ENCODE data around the gene BAD.
"Not testable (repeated sequence)": the region's sequence is repeated elsewhere in the genome, so short reads cannot be mapped to it uniquely, and the experiment has no call there.

The BAD gene

DNA sequence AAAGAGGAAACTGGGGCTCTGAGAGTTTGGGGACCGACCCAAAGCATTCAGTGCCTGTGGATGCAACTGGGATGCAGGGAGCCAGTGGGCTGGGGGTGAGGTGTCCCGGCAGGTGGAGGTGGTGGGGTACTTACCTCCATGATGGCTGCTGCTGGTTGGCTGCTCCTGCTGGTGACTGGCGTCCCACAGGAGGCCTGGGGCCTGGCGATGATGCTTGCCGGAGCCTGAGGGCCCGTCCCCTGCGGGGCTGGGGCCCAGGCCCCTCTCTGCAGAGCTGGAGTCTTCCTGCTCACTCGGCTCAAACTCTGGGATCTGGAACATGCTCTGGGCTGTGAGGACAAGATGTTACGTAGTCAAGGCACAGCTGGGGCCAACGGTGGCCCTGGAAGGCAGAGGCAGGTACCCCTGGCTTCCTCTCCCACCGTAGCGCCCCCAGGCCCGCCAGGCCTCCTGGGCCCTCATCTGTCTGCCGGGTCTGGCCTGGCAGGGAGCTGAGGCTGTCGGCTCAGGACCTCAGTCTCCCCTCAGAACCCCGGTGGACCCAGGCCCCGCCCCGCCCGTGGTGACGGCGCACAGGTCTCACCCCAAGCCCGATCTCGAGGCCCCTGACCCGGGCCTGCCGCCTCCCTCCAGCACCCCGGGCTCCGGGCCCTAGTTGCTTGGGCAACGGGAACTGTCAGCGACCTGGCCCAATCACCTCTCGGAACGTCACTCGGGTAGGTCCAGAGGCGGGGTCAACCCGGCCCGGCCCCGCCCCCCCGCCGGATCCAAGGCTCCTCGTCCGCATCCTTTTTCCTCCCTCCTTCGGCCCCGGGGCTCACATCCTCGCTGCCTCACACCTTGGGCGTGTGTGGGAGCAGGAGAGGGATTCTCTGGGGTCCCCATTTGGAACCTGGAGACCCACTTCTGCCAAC, at the start of gene BAD:
Gene BAD (minus strand): TSS at position 618 of the 914 bp plus-strand sequence. CDS start 297 bp downstream, at position 321.
- DNase-seq, result peak; percentile 96

DNA sequence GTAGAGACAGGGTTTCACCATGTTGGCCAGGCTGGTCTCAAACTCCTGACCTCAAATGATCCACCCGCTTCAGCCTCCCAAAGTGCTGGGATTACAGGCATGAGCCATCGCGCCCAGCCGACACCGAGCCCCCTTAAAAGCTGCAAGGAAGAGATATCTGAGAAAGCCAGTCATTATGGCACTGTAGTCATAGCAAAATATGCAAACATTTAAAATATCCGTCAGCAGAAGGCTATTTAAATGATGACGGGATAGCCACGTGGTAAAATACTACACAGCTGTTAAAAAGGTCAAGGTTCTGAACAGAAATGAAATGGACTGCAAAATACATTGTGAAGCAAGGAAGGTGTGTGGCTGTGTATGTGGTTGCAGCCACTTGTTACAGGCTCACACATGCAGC, 49.1 kb upstream of the BAD start:
- DNase-seq, result no peak

DNA sequence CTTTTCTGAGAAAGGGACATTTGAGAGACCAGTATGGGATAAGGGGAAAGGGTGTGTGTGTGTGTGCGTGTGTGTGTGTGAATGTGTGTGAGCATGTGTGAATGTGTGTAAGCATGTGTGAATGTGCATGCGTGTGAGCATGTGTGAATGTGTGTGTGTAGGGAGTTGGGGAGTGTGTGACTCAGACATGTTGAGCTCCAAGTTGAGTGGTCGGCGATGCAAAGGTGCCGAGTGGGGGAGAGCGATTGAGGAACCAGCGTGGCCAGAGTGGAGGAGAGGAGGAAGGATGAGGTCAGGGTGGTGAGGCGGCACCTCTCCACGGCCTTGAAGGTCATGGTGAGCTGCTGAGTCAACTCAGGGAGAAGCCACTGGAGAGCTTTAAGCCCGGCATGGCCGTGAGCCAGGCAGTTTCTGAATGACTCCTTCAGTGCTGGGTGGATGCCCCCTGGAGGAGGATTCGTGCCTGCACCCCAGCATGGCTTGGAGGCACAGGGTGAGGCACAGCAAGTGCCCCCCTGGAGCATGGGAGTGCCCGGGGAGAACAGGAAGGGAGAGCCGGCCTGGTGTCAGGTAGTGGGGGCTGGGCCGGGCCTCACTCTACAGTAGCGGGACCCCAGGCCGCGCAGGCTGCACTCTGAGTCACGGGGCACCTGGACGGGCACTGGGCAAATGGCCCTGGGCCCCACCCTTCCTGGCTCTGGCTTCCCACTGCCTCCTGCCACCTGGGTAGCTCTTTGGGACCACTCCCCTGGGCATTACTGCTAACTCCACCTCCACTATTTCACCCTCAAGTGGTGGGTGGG, 47.3 kb upstream of the BAD start:
- peak; percentile 76 for DNase-seq

DNA sequence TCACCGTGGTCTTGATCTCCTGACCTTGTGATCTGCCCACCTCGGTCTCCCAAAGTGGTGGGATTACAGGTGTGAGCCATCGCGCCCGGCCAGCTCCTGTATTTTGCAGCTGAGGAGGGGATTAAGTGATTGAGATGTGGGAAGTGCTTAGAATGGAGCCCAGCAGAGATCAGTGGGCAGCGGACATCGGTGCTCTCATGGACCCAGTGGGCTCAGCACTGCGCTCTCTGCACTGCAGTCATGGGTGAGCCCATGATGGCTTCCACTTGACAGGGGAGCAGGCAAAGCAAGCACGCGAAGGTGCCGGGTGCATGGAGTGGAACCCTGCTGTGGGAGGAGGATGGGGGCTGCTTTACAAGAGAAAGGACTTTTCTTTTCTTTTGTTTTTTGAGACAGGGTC, 46.4 kb upstream of the BAD start:
- DNase-seq, result no peak

DNA sequence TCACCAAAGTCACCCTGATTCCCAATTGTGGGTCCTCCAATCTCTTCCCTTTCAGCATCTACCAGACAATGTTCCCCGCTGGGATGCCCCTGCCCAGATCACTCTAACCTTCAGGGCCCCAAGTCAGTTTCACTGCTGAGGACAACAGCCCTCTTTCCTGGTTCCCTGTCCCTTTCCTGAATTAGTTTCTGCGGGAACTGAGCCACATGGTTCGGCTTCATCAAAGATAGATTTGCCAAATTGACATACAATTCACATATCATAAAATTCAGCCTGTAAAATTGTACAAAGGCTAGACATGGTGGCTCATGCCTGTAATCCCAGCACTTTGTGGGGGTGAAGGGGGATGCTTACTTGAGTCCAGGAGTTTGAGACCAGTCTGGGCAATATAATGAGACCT, 43.5 kb upstream of the BAD start:
- no peak for DNase-seq

DNA sequence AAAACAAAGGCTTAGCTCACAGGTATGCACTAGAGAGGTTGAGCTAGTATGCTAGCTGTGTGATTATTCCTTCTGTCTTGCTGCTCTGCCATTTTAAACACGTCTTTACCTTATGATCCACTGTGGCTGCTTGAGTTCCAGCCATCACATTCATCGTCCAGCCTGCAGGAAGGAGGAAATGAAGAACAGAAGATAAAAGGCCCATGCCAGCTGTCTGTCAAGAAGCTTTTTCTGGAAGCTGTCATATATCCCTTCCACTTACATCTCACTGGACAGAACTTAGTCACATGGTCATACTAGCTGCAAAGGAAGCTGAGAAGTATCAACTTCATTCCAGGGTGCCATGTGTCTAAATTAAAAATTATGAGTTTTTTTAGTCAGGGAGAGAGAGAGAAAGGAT, 42.9 kb upstream of the BAD start:
- no peak for DNase-seq

DNA sequence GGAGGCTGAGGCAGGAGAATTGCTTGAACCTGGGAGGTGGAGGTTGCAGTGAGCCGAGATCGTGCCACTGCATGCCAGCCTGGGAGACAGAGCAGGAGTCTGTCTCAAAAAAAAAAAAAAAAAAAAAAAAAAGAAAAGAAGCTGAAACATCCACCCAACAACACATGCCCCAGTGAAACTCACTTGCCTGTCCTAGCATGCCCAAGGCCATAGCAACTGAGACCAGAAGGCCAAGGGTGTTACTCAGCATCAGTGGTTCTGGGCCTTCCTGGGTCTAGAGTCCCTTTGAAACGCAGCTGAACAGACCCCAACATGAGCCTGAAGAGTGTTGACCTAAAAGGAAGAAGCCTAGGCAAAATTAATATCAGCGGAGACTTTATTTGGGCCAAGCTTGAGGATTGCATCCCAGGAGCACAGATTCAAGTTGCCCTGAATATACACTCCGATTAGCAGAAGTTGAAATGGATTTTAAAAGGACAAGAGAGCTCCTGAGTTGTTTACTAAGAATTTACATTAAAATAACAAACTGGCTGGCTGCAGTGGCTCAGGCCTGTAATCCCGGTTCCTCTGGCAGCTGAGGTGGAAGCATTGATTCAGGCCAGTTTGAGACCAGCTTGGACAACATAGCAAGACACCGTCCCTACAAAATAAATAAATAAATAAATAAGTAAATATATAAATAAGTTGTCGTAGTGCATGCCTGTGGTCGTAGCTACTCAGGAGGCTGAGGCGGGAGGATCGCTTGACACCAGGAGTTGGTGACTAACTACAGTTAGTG, 40.4 kb upstream of the BAD start:
- DNase-seq, result no peak

DNA sequence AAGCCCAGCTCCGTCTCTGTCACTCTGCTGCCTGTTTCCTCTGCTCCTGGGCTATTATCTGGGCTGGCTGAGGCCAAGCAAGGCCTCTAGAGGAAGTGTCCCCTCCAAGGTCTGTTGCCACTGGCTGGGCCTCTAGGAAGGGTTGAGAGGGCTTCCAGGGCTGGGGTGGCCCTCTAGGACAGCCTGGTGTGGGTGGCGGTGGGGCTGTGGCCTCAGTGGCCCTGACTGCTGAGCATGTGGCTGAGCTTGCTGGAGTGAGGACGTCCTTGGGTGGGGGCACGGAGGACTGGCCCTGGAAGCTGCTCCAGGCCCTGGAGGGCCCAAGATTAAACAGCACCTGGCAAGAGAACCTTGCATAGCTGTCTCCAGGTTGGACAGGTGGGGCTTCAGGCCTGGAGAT, 39.5 kb upstream of the BAD start:
- DNase-seq, result not testable (repeated sequence)

DNA sequence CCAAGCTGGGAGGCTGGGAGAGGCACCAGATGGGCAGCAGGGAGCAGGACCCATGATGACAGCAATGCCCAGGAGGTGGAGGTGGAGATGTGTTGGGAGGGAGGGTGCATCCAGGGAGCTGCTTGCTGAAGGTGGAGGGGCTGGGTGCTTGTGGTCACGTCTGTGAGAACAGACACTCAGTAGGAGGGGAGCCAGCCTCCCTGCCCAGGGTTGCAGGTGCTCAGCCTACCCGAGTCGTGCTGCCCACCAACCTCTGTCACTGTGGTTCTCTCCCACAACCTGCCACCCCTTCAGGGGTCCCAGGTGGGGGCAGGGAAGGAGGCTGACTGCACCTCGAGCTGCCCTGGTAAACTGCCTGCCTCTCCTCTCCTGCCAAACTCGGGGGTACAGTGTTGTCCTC, 38.9 kb upstream of the BAD start:
- no peak for DNase-seq

DNA sequence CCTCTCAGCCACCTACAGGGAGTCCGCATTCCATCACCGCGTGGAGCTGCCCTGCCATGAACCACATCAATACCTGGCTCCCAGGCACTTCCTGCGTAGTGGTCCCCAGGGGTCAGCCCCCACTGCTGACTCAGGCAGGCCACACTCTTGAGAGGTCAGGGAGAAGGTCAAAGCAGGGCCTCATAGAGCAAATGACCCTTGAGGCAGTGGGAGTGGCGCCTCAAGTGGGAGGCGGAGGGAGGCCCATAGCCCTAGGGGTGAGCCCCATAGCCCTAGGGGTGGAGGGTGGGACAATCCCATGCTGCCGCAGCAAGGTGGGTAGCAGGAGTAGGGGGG, 38.4 kb upstream of the BAD start:
- DNase-seq, result no peak

DNA sequence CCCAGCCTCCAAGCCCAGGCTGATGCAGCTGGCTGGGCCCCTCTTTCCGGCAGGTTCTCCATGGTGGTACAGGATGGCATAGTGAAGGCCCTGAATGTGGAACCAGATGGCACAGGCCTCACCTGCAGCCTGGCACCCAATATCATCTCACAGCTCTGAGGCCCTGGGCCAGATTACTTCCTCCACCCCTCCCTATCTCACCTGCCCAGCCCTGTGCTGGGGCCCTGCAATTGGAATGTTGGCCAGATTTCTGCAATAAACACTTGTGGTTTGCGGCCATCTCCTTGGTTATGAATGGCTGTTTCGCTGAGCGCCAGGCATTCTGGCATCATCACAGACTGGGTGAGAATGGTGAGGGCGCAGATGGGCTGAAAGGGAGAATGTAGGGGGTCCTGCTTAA, 37.1 kb upstream of the BAD start:
- DNase-seq, result no peak

DNA sequence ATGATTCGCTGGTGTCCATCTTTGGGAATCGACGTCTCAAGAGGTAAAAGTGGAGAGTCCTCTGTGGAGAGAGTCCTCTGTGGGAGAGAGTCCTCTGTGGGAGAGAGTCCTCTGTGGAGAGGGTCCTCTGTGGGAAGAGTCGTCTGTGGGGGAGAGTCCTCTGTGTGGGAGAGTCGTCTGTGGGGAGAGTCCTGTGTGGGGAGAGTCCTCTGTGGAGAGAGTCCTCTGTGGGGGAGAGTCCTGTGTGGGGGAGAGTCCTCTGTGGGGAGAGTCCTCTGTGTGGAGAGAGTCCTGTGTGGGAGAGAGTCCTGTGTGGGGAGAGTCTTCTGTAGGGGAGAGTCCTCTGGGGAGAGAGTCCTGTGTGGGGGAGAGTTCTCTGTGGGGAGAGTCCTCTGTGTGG, 36.6 kb upstream of the BAD start:
- no peak for DNase-seq

DNA sequence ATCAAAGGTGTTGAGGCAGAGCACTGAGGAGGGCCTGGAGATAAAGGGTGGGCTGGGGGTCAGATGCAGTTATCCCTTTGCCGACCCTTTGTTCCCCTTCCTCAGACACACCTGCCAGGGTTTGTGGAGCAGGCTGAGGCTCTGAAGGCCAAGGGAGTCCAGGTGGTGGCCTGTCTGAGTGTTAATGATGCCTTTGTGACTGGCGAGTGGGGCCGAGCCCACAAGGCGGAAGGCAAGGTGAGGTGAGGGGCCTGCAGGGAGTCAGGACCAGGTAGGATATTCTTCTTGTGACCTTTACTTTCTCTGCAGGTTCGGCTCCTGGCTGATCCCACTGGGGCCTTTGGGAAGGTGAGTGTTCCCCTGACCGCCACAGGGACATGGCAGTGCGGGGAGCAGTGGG, 36.1 kb upstream of the BAD start:
- no peak for DNase-seq

DNA sequence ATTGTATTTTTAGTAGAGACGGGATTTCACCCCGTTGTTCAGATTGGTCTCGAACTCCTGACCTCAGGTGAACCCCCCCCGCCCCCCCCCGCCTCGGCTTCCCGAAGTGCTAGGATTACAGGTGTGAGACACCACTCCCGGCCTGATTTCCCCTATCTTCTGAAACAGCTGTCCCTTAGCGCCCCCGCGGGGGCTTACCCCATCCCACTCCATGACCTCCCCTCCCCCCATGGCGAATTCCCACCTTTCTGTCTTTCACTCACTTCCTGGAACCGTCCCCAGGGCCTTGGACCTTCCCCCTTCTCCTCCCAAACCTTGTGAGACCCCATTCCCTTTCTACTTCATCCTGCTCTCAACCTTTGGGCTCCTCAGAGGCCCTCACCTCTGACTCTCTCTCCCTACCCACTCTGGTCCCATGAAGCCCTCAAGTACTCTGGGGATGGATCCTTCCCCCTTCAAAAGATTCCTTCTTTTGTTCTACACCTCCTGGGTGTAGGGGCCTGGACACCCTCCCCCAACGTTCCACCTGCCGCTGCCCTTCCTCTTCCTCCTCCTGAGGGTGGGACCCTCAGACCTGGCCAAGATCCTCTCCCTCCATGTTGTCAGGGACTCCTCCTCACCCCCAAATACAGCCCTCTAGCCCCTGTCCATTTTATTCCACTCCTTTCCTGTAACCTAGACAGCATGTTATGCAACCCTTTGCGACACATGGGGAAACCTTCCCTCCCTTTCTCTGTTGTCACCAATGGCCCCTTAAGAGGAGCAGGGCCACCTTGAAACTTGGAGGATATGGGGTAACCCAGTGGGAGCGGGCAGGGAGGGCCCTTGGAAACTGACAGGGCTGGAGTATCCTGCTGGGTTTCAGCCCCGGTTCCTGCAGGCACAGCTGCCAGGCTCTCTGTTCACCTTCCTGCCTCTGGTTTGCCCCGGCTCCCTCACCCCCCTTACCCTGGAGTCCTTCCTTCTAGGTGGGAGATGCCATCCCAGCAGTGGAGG, 34.6 kb upstream of the BAD start:
- DNase-seq, result no peak

DNA sequence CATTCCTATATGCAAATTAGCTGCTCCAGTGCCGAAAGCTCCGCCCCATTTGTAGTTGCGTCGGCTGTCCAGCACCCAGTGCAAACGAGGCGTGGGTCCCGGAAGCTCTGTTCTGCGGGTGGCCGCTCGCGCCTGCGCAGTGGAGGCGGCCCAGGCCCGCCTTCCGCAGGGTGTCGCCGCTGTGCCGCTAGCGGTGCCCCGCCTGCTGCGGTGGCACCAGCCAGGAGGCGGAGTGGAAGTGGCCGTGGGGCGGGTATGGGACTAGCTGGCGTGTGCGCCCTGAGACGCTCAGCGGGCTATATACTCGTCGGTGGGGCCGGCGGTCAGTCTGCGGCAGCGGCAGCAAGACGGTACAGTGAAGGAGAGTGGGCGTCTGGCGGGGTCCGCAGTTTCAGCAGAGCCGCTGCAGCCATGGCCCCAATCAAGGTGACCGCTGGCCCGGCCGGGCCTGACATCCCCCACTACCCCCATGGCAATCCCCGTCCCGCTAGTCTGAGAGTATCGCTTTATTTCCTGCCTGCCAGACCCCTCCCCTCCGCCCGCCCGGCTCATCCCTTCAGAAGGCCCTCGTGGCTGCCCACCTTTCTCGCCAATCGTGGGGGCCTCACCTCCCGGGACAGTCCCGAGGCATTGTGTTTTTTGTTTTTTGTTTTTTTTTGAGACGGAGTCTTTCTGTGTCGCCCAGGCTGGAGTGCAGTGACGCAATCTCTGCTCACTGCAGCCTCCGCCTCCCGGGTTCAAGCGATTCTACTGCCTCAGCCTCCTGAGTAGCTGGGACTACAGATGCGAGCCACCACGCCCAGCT, 33.7 kb upstream of the BAD start, which contains the start of gene PRDX5:
Gene PRDX5 (plus strand): TSS at position 161 of the 805 bp plus-strand sequence. CDS start 95 bp downstream, at position 256.
- DNase-seq, result peak; percentile 97

DNA sequence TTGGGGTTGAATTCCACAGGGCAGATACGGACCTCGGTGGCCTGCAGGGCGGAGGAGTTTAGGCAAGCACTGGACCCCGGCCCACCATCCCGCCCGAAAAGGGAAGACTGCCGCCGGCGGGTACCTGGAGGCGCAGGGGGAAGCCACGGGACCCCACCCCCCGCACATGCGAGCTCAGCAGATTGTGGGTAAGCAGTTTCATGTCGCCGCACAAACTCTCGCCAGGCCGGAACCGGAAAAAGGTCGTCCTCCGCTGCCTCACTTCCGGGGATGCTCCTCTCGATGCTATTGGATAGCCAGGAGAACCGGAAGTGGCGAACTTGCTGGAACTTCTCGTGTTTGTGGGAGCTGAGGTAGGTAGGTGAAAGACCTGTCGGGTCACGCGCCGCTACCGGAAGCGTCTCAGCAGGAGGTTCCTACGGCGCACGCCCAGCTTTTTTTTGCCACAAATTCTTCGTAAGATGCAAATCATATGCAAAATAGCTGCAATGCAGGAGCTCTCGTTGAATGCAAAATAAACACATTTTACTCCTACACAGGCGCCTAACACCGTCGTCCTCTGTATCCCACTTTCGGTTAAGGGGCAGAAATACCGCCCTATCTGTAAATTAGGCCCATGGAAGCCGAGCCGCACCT, 33.0 kb upstream of the BAD start, which contains the start of gene TRMT112:
Gene TRMT112 (minus strand): TSS at position 235 of the 636 bp plus-strand sequence. CDS start 33 bp downstream, at position 202.
- peak; percentile 99 for DNase-seq

DNA sequence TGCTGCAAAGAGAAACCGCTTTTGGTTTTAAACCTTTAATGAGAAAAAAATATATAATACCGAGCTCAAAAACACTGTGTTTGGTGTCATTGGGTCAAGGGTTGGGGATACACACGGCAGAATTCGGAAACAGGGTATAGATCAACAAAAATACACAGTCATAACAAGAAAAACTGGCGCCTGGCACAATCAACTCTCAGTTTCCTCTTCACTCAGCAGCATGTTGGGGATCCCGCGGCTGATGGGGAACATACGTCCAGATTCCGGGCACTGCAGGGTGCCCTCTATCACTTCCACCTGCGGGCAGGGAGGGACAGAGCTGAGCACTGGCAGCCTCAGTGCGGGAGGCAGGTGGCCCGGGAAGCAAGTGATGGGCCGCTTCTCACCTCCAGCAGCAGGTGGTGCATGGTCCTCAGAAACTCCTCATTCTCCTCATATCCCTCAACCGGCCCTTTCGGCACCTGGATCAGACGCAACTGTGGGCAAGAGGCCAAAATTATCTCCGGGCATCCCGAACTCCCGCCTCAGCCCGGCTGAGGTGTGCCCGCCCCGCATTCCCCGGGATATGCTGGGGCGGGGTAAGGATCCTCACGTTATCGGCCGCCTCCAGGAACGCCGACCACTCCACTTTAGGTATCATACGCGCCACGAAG, 32.3 kb upstream of the BAD start:
- peak; percentile 54 for DNase-seq

DNA sequence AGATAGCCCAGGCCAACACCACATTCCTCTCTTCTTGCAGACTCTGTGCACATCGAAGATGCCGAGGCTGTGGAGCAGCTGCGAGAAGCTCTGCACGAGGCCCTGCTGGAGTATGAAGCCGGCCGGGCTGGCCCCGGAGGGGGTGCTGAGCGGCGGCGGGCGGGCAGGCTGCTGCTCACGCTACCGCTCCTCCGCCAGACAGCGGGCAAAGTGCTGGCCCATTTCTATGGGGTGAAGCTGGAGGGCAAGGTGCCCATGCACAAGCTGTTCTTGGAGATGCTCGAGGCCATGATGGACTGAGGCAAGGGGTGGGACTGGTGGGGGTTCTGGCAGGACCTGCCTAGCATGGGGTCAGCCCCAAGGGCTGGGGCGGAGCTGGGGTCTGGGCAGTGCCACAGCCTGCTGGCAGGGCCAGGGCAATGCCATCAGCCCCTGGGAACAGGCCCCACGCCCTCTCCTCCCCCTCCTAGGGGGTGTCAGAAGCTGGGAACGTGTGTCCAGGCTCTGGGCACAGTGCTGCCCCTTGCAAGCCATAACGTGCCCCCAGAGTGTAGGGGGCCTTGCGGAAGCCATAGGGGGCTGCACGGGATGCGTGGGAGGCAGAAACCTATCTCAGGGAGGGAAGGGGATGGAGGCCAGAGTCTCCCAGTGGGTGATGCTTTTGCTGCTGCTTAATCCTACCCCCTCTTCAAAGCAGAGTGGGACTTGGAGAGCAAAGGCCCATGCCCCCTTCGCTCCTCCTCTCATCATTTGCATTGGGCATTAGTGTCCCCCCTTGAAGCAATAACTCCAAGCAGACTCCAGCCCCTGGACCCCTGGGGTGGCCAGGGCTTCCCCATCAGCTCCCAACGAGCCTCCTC, 31.4 kb upstream of the BAD start:
- DNase-seq, result not testable (repeated sequence)
